ENCODE measurements around the gene PGBD5.

The PGBD5 gene

GRCh38 chr1:230345139-230345885 lies 80.8 kb downstream of the PGBD5 start:
- no peak for DNase-seq

GRCh38 chr1:230342699-230343098 lies 83.4 kb downstream of the PGBD5 start:
- no peak for DNase-seq

GRCh38 chr1:230342019-230342418 lies 84.1 kb downstream of the PGBD5 start:
- no peak for DNase-seq

- no peak for DNase-seq
Observed at GRCh38 chr1:230341162-230341546, 85.0 kb downstream of the PGBD5 start.

GRCh38 chr1:230340526-230341161 lies 85.5 kb downstream of the PGBD5 start:
- no peak for DNase-seq

GRCh38 chr1:230339033-230339432 lies 87.1 kb downstream of the PGBD5 start:
- DNase-seq: no peak

- no peak for DNase-seq
Observed at GRCh38 chr1:230337266-230337665, 88.9 kb downstream of the PGBD5 start.

GRCh38 chr1:230335861-230336522 lies 90.1 kb downstream of the PGBD5 start:
- DNase-seq: no peak

- no peak for DNase-seq
Observed at GRCh38 chr1:230334447-230334837, 91.7 kb downstream of the PGBD5 start.

- no peak for DNase-seq
Observed at GRCh38 chr1:230333590-230334446, 92.3 kb downstream of the PGBD5 start.

- no peak for DNase-seq
Observed at GRCh38 chr1:230332575-230333066, 93.5 kb downstream of the PGBD5 start.

GRCh38 chr1:230332061-230332460 lies 94.1 kb downstream of the PGBD5 start:
- no peak for DNase-seq

- DNase-seq: no peak
Observed at GRCh38 chr1:230330157-230330556, 96.0 kb downstream of the PGBD5 start.

GRCh38 chr1:230328342-230329015 lies 97.7 kb downstream of the PGBD5 start:
- DNase-seq: no peak

- DNase-seq: no peak
Observed at GRCh38 chr1:230327892-230328284, 98.2 kb downstream of the PGBD5 start.

- no peak for DNase-seq
Observed at GRCh38 chr1:230326971-230327891, 98.9 kb downstream of the PGBD5 start.

GRCh38 chr1:230323686-230324085 lies 102.4 kb downstream of the PGBD5 start:
- DNase-seq: no peak

GRCh38 chr1:230322967-230323547 lies 103.1 kb downstream of the PGBD5 start:
- no peak for DNase-seq

GRCh38 chr1:230322421-230322756 lies 103.7 kb downstream of the PGBD5 start:
- DNase-seq: no peak

- DNase-seq: no peak
Observed at GRCh38 chr1:230321741-230322420, 104.3 kb downstream of the PGBD5 start.

Data from KG1 (cell line).